ENCODE data around the gene ALLC.

Gene ALLC

GRCh38 chr2:3642521-3643215 is 15.3 kb upstream of the ALLC start:
- no peak overlapping the region for H3K9ac ChIP-seq (ENCODE audit: low read depth, low read length)
- H3K9me3 ChIP-seq (ENCODE audit: control insufficient read depth, insufficient read depth, low read length): no peaks in the 10 kb centered on the region
- no peaks in the 10 kb centered on the region for H3K36me3 ChIP-seq (ENCODE audit: control insufficient read depth, insufficient read depth, low read length)
- no peak overlapping the region for H3K27ac ChIP-seq (ENCODE audit: low read depth, low read length)
- no peaks in the 10 kb centered on the region for H3K27me3 ChIP-seq (ENCODE audit: control insufficient read depth, insufficient read depth, low read length)
- no peaks in the 10 kb centered on the region for H3K4me1 ChIP-seq (ENCODE audit: control insufficient read depth, insufficient read depth, low read length)
- H3K4me3 ChIP-seq (ENCODE audit: low read depth, low read length): no peak overlapping the region

DNA sequence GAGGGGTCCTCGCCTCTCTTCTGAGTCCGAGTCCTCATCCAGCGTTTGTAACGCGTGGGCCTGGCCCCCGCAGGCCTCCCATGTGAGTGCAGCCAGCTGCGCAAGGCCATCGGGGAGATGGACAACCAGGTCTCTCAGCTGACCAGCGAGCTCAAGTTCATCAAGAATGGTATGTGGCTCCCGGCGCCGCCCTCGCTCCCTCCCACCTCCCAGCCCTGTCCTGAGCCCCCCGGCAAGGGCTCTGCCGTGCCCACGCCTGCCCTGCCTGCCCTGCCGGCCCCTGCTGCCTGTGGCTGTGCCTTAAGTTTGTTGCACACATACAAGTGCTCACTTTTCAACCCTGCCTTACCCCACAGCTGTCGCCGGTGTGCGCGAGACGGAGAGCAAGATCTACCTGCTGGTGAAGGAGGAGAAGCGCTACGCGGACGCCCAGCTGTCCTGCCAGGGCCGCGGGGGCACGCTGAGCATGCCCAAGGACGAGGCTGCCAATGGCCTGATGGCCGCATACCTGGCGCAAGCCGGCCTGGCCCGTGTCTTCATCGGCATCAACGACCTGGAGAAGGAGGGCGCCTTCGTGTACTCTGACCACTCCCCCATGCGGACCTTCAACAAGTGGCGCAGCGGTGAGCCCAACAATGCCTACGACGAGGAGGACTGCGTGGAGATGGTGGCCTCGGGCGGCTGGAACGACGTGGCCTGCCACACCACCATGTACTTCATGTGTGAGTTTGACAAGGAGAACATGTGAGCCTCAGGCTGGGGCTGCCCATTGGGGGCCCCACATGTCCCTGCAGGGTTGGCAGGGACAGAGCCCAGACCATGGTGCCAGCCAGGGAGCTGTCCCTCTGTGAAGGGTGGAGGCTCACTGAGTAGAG is 14.4 kb upstream of the ALLC start:
- Histone ChIP-seq H3K9me3 (ENCODE audit: control insufficient read depth, insufficient read depth, low read length) (no peaks in the 10 kb centered on the region), H3K36me3 (ENCODE audit: control insufficient read depth, insufficient read depth, low read length) (no peaks in the 10 kb centered on the region), H3K27me3 (ENCODE audit: control insufficient read depth, insufficient read depth, low read length) (no peaks in the 10 kb centered on the region), H3K9ac (ENCODE audit: low read depth, low read length) (no peak overlapping the region), H3K27ac (ENCODE audit: low read depth, low read length) (no peak overlapping the region), H3K4me3 (ENCODE audit: low read depth, low read length) (no peak overlapping the region), H3K4me1 (ENCODE audit: control insufficient read depth, insufficient read depth, low read length) (no peaks in the 10 kb centered on the region)

DNA sequence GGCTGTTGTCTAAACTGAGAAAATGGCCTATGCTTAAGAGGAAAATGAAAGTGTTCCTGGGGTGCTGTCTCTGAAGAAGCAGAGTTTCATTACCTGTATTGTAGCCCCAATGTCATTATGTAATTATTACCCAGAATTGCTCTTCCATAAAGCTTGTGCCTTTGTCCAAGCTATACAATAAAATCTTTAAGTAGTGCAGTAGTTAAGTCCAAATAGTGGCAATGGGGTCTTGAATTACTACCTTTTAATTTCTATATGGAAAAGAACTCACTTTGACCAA is 13.8 kb upstream of the ALLC start:
- no peaks in the 10 kb centered on the region for H3K36me3 ChIP-seq (ENCODE audit: control insufficient read depth, insufficient read depth, low read length)
- no peak overlapping the region for H3K9ac ChIP-seq (ENCODE audit: low read depth, low read length)
- no peaks in the 10 kb centered on the region for H3K9me3 ChIP-seq (ENCODE audit: control insufficient read depth, insufficient read depth, low read length)
- H3K27ac ChIP-seq (ENCODE audit: low read depth, low read length): no peak overlapping the region
- H3K4me1 ChIP-seq (ENCODE audit: control insufficient read depth, insufficient read depth, low read length): no peaks in the 10 kb centered on the region
- H3K27me3 ChIP-seq (ENCODE audit: control insufficient read depth, insufficient read depth, low read length): no peaks in the 10 kb centered on the region
- H3K4me3 ChIP-seq (ENCODE audit: low read depth, low read length): no peak overlapping the region

GRCh38 chr2:3644891-3645605 is 13.0 kb upstream of the ALLC start:
- Histone ChIP-seq H3K27me3 (ENCODE audit: control insufficient read depth, insufficient read depth, low read length) (no peaks in the 10 kb centered on the region), H3K4me1 (ENCODE audit: control insufficient read depth, insufficient read depth, low read length) (no peaks in the 10 kb centered on the region), H3K36me3 (ENCODE audit: control insufficient read depth, insufficient read depth, low read length) (no peaks in the 10 kb centered on the region), H3K9ac (ENCODE audit: low read depth, low read length) (no peak overlapping the region), H3K27ac (ENCODE audit: low read depth, low read length) (no peak overlapping the region), H3K4me3 (ENCODE audit: low read depth, low read length) (no peak overlapping the region), H3K9me3 (ENCODE audit: control insufficient read depth, insufficient read depth, low read length) (no peaks in the 10 kb centered on the region)

DNA sequence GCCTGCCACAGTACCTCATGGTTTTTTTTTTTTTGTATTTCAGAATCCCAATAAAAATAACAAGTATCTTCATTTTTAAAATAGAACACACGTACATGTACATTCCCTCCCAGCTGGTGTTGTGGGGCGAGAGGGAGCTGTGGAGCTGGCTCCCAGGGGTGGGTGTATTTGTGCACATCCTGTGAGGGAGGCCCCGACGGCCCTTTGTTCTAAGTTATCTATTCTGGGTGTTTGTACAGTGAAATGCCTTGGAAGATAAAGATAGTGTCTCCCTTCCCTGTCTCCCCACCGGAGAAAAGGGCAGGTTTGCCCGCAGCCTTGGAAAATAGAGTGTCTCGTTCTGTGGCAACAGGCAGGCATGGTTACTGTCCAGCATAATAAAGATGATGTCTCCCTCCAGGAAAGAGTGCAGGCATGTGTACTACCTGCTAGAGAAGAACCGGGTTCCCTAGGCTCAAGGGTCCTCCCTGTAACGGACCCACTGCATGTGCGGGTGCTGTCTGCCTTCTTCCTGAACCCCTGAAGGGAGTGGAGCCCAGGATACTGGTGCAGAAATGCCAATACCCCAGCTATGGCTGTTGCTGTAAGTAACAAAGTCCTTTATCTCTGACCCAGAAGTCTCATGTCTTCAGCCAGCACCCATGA is 12.1 kb upstream of the ALLC start:
- Histone ChIP-seq H3K9me3 (ENCODE audit: control insufficient read depth, insufficient read depth, low read length) (no peaks in the 10 kb centered on the region), H3K4me1 (ENCODE audit: control insufficient read depth, insufficient read depth, low read length) (no peaks in the 10 kb centered on the region), H3K4me3 (ENCODE audit: low read depth, low read length) (no peak overlapping the region), H3K27ac (ENCODE audit: low read depth, low read length) (no peak overlapping the region), H3K36me3 (ENCODE audit: control insufficient read depth, insufficient read depth, low read length) (no peaks in the 10 kb centered on the region), H3K27me3 (ENCODE audit: control insufficient read depth, insufficient read depth, low read length) (no peaks in the 10 kb centered on the region), H3K9ac (ENCODE audit: low read depth, low read length) (no peak overlapping the region)

DNA sequence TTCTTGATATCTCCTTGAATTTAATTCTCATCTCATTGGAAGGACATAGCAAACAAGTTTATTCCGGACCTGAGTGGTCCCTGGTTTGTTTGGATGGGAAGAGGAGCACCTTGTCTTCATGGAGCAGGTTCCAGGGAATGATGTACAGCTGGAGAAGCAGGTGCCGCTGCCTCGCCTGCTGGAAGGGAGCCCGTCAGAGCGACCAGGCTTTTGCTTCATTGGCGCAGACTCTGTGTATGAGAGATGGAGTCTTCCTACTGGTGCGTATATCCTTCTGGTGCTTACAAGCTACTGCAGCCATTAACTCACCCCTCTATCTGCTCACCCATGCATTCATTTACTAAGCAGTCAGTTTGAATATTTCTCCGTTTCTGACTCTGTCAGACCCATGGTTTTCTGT is 11.6 kb upstream of the ALLC start:
- H3K36me3 ChIP-seq (ENCODE audit: control insufficient read depth, insufficient read depth, low read length): no peaks in the 10 kb centered on the region
- H3K4me3 ChIP-seq (ENCODE audit: low read depth, low read length): no peak overlapping the region
- H3K9me3 ChIP-seq (ENCODE audit: control insufficient read depth, insufficient read depth, low read length): no peaks in the 10 kb centered on the region
- no peaks in the 10 kb centered on the region for H3K27me3 ChIP-seq (ENCODE audit: control insufficient read depth, insufficient read depth, low read length)
- H3K27ac ChIP-seq (ENCODE audit: low read depth, low read length): no peak overlapping the region
- peaks cover 2% of the 10 kb centered on the region for H3K4me1 ChIP-seq (ENCODE audit: control insufficient read depth, insufficient read depth, low read length)
- H3K9ac ChIP-seq (ENCODE audit: low read depth, low read length): no peak overlapping the region

DNA sequence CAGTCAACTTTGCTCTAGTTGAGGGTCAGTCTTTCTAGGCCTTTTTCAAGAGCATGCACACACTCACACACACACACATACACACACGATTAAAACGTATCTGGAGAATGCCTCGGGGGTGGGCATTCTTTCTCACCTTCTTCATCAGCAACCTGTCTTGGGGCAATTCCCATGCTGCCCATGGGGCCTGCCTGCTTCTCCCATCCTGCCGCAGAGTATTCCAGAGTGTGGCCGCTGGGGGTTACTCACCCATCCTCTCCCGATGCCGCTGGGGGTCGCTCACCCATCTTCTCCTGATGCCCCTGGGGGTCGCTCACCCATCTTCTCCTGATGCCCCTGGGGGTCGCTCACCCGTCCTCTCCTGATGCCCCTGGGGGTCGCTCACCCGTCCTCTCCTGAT is 10.8 kb upstream of the ALLC start:
- Histone ChIP-seq H3K4me3 (ENCODE audit: low read depth, low read length) (no peak overlapping the region), H3K4me1 (ENCODE audit: control insufficient read depth, insufficient read depth, low read length) (peaks cover 7% of the 10 kb centered on the region), H3K27ac (ENCODE audit: low read depth, low read length) (no peak overlapping the region), H3K36me3 (ENCODE audit: control insufficient read depth, insufficient read depth, low read length) (no peaks in the 10 kb centered on the region), H3K27me3 (ENCODE audit: control insufficient read depth, insufficient read depth, low read length) (no peaks in the 10 kb centered on the region), H3K9me3 (ENCODE audit: control insufficient read depth, insufficient read depth, low read length) (no peaks in the 10 kb centered on the region), H3K9ac (ENCODE audit: low read depth, low read length) (no peak overlapping the region)

DNA sequence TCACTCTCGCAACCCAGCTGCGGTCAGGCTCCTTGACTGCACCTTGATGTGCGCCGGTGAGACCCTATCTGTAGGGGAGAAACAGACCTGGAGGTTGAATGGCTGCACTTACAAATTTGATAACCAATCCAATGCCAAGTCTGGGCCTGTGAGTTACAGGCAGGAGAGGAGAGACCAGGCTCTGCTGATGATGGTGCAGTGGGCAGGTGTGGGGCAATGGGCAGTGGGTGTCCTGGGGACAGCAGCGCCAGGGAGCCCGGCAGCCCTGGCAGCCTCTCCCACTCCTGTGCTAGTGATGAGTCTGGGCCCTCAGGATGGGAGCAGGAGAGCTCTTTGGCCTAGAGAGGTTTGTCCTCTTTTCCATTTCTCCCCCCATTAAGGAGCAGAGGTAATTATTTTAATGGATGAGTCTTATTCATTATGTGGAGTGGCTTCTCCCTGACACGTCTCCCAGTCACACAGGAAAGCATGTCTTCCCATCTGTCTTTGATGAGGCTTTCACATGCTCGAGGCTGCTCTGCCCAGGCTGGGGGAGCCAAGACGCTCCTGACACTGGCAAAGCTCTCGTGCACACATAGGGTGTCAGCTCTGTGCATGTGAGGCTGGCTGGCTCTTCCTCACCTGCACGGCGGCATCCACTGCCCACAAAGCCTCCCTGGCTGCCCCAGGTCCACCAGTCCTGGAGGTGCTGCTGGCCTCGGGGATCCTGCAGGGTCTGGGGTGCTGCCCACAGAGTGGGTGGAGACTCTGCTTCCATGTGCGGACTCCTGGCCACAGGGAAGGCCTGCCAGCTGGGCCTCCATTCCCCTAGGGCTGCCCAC is 10.0 kb upstream of the ALLC start:
- H3K36me3 ChIP-seq (ENCODE audit: control insufficient read depth, insufficient read depth, low read length): no peaks in the 10 kb centered on the region
- H3K9ac ChIP-seq (ENCODE audit: low read depth, low read length): no peak overlapping the region
- H3K4me1 ChIP-seq (ENCODE audit: control insufficient read depth, insufficient read depth, low read length): peaks cover 7% of the 10 kb centered on the region
- H3K4me3 ChIP-seq (ENCODE audit: low read depth, low read length): no peak overlapping the region
- H3K27me3 ChIP-seq (ENCODE audit: control insufficient read depth, insufficient read depth, low read length): no peaks in the 10 kb centered on the region
- H3K27ac ChIP-seq (ENCODE audit: low read depth, low read length): no peak overlapping the region
- H3K9me3 ChIP-seq (ENCODE audit: control insufficient read depth, insufficient read depth, low read length): no peaks in the 10 kb centered on the region

- H3K4me1 ChIP-seq (ENCODE audit: control insufficient read depth, insufficient read depth, low read length): peaks cover 7% of the 10 kb centered on the region
- H3K27ac ChIP-seq (ENCODE audit: low read depth, low read length): no peak overlapping the region
- H3K9me3 ChIP-seq (ENCODE audit: control insufficient read depth, insufficient read depth, low read length): no peaks in the 10 kb centered on the region
- no peaks in the 10 kb centered on the region for H3K36me3 ChIP-seq (ENCODE audit: control insufficient read depth, insufficient read depth, low read length)
- H3K9ac ChIP-seq (ENCODE audit: low read depth, low read length): no peak overlapping the region
- H3K27me3 ChIP-seq (ENCODE audit: control insufficient read depth, insufficient read depth, low read length): no peaks in the 10 kb centered on the region
- no peak overlapping the region for H3K4me3 ChIP-seq (ENCODE audit: low read depth, low read length)
Observed at GRCh38 chr2:3648652-3649177, 9.3 kb upstream of the ALLC start.

- Histone ChIP-seq H3K27me3 (ENCODE audit: control insufficient read depth, insufficient read depth, low read length) (no peaks in the 10 kb centered on the region), H3K4me3 (ENCODE audit: low read depth, low read length) (no peak overlapping the region), H3K9me3 (ENCODE audit: control insufficient read depth, insufficient read depth, low read length) (no peaks in the 10 kb centered on the region), H3K9ac (ENCODE audit: low read depth, low read length) (no peak overlapping the region), H3K36me3 (ENCODE audit: control insufficient read depth, insufficient read depth, low read length) (no peaks in the 10 kb centered on the region), H3K4me1 (ENCODE audit: control insufficient read depth, insufficient read depth, low read length) (peaks cover 7% of the 10 kb centered on the region), H3K27ac (ENCODE audit: low read depth, low read length) (no peak overlapping the region)
Observed at GRCh38 chr2:3649581-3649980, 8.4 kb upstream of the ALLC start.
